ENCODE data around the gene MYO5B.

MYO5B gene

GRCh38 chr18:49850636-49851035 is 344.3 kb downstream of the MYO5B start:
- no peak for TF ChIP-seq POLR2A (IDR thresholded peaks at IDR 0.05; ENCODE audit: low read length)
- no peak for TF ChIP-seq GATA1 (IDR thresholded peaks at IDR 0.05; ENCODE audit: low read depth, low read length)
- DNase-seq, result no peak

GRCh38 chr18:49849331-49850217 is 345.4 kb downstream of the MYO5B start:
- TF ChIP-seq POLR2A (IDR thresholded peaks at IDR 0.05; ENCODE audit: low read length) (no peak), GATA1 (IDR thresholded peaks at IDR 0.05; ENCODE audit: low read depth, low read length) (no peak)
- no peak for DNase-seq

- TF ChIP-seq POLR2A (IDR thresholded peaks at IDR 0.05; ENCODE audit: low read length), result no peak
- TF ChIP-seq GATA1 (IDR thresholded peaks at IDR 0.05; ENCODE audit: low read depth, low read length), result no peak
- DNase-seq, result no peak
Observed at GRCh38 chr18:49848115-49848514, 346.8 kb downstream of the MYO5B start.

GRCh38 chr18:49847524-49847923 is 347.4 kb downstream of the MYO5B start:
- TF ChIP-seq GATA1 (IDR thresholded peaks at IDR 0.05; ENCODE audit: low read depth, low read length) (no peak), POLR2A (IDR thresholded peaks at IDR 0.05; ENCODE audit: low read length) (no peak)
- no peak for DNase-seq

GRCh38 chr18:49846718-49847470 is 348.1 kb downstream of the MYO5B start:
- no peak for TF ChIP-seq POLR2A (IDR thresholded peaks at IDR 0.05; ENCODE audit: low read length)
- no peak for TF ChIP-seq GATA1 (IDR thresholded peaks at IDR 0.05; ENCODE audit: low read depth, low read length)
- no peak for DNase-seq

- TF ChIP-seq GATA1 (IDR thresholded peaks at IDR 0.05; ENCODE audit: low read depth, low read length), result no peak
- TF ChIP-seq POLR2A (IDR thresholded peaks at IDR 0.05; ENCODE audit: low read length), result no peak
Observed at GRCh38 chr18:49846361-49846662, 348.6 kb downstream of the MYO5B start.

GRCh38 chr18:49845629-49846360 is 349.2 kb downstream of the MYO5B start:
- DNase-seq, result no peak
- TF ChIP-seq GATA1 (IDR thresholded peaks at IDR 0.05; ENCODE audit: low read depth, low read length) (no peak), POLR2A (IDR thresholded peaks at IDR 0.05; ENCODE audit: low read length) (no peak)

More at GRCh38 chr18:49846361-49846662, 348.6 kb downstream of the MYO5B start:
- DNase-seq, result no peak

- no peak for DNase-seq
- TF ChIP-seq POLR2A (IDR thresholded peaks at IDR 0.05; ENCODE audit: low read length), result no peak
- TF ChIP-seq GATA1 (IDR thresholded peaks at IDR 0.05; ENCODE audit: low read depth, low read length), result no peak
Observed at GRCh38 chr18:49844903-49845302, 350.0 kb downstream of the MYO5B start.

- TF ChIP-seq GATA1 (IDR thresholded peaks at IDR 0.05; ENCODE audit: low read depth, low read length), result no peak
- no peak for TF ChIP-seq POLR2A (IDR thresholded peaks at IDR 0.05; ENCODE audit: low read length)
- no peak for DNase-seq
Observed at GRCh38 chr18:49843778-49844625, 350.9 kb downstream of the MYO5B start.

- TF ChIP-seq POLR2A (IDR thresholded peaks at IDR 0.05; ENCODE audit: low read length) (no peak), GATA1 (IDR thresholded peaks at IDR 0.05; ENCODE audit: low read depth, low read length) (no peak)
- DNase-seq, result no peak
Observed at GRCh38 chr18:49843131-49843530, 351.8 kb downstream of the MYO5B start.

- no peak for DNase-seq
- TF ChIP-seq POLR2A (IDR thresholded peaks at IDR 0.05; ENCODE audit: low read length) (no peak), GATA1 (IDR thresholded peaks at IDR 0.05; ENCODE audit: low read depth, low read length) (no peak)
Observed at GRCh38 chr18:49842656-49843055, 352.3 kb downstream of the MYO5B start.

GRCh38 chr18:49841236-49842217 is 353.4 kb downstream of the MYO5B start:
- TF ChIP-seq POLR2A (IDR thresholded peaks at IDR 0.05; ENCODE audit: low read length), result no peak
- TF ChIP-seq GATA1 (IDR thresholded peaks at IDR 0.05; ENCODE audit: low read depth, low read length), result no peak

More at GRCh38 chr18:49841236-49842217, 353.4 kb downstream of the MYO5B start:
- DNase-seq, result no peak

Data from erythroblast (primary cell).